Tibial artery (tissue), 4 donors: ENCODE measurements around the gene TRAK2.

Experiments
- DNase-seq, 2 donors: peaks; one replicate each; pipeline ENCODE4 v3.0.0-alpha.2; 2019
- H3K27ac ChIP-seq, 2 donors: fragments of 200-600 bp; sonication (generic) in 1 of 2; 1 replicate in 1 of 2; 2 replicates in 1 of 2; pipeline ENCODE4 v1.5.1; 2018 to 2019; ENCODE audit warnings: mild to moderate bottlenecking in 1 of 2
- H3K27me3 ChIP-seq, 2 donors: fragments of 200-600 bp; sonication (generic) in 1 of 2; one replicate each; pipeline versions ENCODE4 v1.5.1 to v1.6.0; 2016 to 2019
- H3K36me3 ChIP-seq, 3 donors: fragments of 200-600 bp; sonication (generic) in 2 of 3; one replicate each; pipeline ENCODE4 v1.5.1; 2016 to 2019; ENCODE audit warnings: mild to moderate bottlenecking in 2 of 3
- H3K4me1 ChIP-seq, 4 donors: fragments of 200-600 bp; sonication (generic) in 2 of 4; 1 replicate in 3 of 4; 2 replicates in 1 of 4; pipeline ENCODE4 v1.5.1; 2016 to 2019
- H3K4me3 ChIP-seq, 2 donors: fragments of 200-600 bp; sonication (generic) in 1 of 2; 1 replicate in 1 of 2; 2 replicates in 1 of 2; pipeline ENCODE4 v1.5.1; 2018 to 2019; ENCODE audit warnings: mild to moderate bottlenecking in 2 of 2
- H3K9me3 ChIP-seq, 3 donors: fragments of 200-600 bp; sonication (generic) in 1 of 3; one replicate each; pipeline ENCODE4 v1.5.1; 2016 to 2019
- intact Hi-C: fragments of 100-400 bp; cut with DNase I; formaldehyde crosslinking; loops from one replicate; pipeline ENCODE4 v1.15.0; 2023; ENCODE audit warnings: low total_unique reads
- TF ChIP-seq, protein P1 (sequence below), 2 experiments: fragments of 200-600 bp in 1 of 2; fragments of 450-650 bp in 1 of 2; IDR thresholded peaks; one replicate each; pipeline ENCODE4 v1.5.1; 2017 to 2019; ENCODE audit warnings: antibody characterized with exemption in 2 of 2, mild to moderate bottlenecking in 1 of 2, moderate library complexity in 1 of 2

TRAK2 gene

GRCh38 chr2:201361078-201361733 lies 90.1 kb downstream of the TRAK2 start:
- intact Hi-C loops: loop anchor here (5.0 kb wide), 1 partner anchor 124 kb away; no protein-coding TSS in a partner anchor
- H3K9me3 ChIP-seq: no peaks in the 10 kb centered on the region

DNA sequence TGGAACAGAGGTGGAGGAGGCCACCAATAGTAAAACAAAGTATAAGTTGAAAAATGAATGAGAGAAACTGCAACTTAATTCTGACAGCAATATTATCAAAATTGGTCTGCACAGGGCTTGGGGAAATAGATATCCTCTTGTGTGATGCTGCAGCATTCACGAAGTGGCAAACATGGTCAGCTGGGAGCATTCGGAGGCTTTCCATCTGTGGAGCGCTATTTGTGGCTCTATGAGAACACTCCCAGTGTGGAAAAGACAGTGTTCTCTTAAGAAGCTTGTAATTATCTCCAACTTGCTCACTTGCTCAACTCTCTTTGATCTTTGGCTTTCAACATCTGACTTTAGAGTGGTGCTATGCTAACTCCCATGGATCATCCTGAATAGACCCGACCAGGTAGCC lies 91.0 kb downstream of the TRAK2 start:
- H3K4me1 ChIP-seq: peaks cover 0 to 23% (median 5%) of the 10 kb centered on the region in 4 donors
- H3K27ac ChIP-seq: no peak overlapping the region
- TF ChIP-seq, protein P1, sequence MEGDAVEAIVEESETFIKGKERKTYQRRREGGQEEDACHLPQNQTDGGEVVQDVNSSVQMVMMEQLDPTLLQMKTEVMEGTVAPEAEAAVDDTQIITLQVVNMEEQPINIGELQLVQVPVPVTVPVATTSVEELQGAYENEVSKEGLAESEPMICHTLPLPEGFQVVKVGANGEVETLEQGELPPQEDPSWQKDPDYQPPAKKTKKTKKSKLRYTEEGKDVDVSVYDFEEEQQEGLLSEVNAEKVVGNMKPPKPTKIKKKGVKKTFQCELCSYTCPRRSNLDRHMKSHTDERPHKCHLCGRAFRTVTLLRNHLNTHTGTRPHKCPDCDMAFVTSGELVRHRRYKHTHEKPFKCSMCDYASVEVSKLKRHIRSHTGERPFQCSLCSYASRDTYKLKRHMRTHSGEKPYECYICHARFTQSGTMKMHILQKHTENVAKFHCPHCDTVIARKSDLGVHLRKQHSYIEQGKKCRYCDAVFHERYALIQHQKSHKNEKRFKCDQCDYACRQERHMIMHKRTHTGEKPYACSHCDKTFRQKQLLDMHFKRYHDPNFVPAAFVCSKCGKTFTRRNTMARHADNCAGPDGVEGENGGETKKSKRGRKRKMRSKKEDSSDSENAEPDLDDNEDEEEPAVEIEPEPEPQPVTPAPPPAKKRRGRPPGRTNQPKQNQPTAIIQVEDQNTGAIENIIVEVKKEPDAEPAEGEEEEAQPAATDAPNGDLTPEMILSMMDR (IDR thresholded peaks at IDR 0.05): no peak
- H3K9me3 ChIP-seq: no peaks in the 10 kb centered on the region
- no peak for DNase-seq
- no peak overlapping the region for H3K4me3 ChIP-seq
- H3K27me3 ChIP-seq: no peaks in the 10 kb centered on the region
- intact Hi-C loops: loop anchor here (5.0 kb wide), 1 partner anchor 123 kb away; no protein-coding TSS in a partner anchor
- peaks cover 7 to 38% (median 18%) of the 10 kb centered on the region in 3 donors for H3K36me3 ChIP-seq

More at GRCh38 chr2:201361078-201361733, 90.1 kb downstream of the TRAK2 start:
- TF ChIP-seq, protein P1 (IDR thresholded peaks at IDR 0.05): no peak
- no peak overlapping the region for H3K27ac ChIP-seq
- H3K4me3 ChIP-seq: no peak overlapping the region
- no peak for DNase-seq
- no peaks in the 10 kb centered on the region for H3K27me3 ChIP-seq
- peaks cover 7 to 38% (median 18%) of the 10 kb centered on the region in 3 donors for H3K36me3 ChIP-seq
- H3K4me1 ChIP-seq: peaks cover 0 to 23% (median 5%) of the 10 kb centered on the region in 4 donors

DNA sequence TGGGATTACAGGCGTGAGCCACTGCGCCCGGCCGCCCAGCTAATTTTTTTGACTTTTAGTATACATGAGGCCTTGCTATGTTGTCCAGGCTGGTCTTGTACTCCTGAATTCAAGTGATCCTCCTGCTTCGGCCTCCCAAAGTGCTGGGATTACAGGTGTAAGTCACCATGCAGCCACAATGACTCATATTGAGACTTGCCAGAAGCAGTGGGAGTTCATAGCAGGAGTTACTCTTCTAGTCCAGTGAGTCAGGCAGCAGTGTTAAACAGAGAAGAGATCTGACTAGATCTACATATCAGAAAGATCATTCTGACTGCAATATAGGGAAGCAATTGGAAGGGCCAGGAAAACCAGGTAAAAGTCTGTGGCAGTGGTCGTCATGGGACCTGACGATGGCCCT lies 92.6 kb downstream of the TRAK2 start:
- no peak for DNase-seq
- intact Hi-C loops: no loop called here
- TF ChIP-seq, protein P1 (IDR thresholded peaks at IDR 0.05): no peak

GRCh38 chr2:201357221-201357620 lies 94.0 kb downstream of the TRAK2 start, which contains the start of gene FLACC1:
Gene FLACC1, minus strand, starts transcription at chr2:201357345. Its CDS starts 5,941 bp downstream, at chr2:201351404.
- no peak for DNase-seq
- Histone ChIP-seq H3K9me3 (no peaks in the 10 kb centered on the region), H3K4me1 (peaks cover 0 to 32% (median 10%) of the 10 kb centered on the region in 4 donors), H3K27ac (peak within 1 kb of the TSS; percentile 53 to 76), H3K4me3 (peak within 1 kb of the TSS; percentile 2 to 3), H3K36me3 (peaks cover 2 to 25% (median 14%) of the 10 kb centered on the region in 3 donors), H3K27me3 (no peaks in the 10 kb centered on the region)
- intact Hi-C loops: no loop called here
- TF ChIP-seq, protein P1 (IDR thresholded peaks at IDR 0.05): no peak

More for the DNA sequence above, 92.6 kb downstream of the TRAK2 start:
- H3K27ac ChIP-seq: no peak overlapping the region
- H3K4me1 ChIP-seq: peaks cover 0 to 20% (median 6%) of the 10 kb centered on the region in 4 donors
- no peaks in the 10 kb centered on the region for H3K9me3 ChIP-seq
- H3K36me3 ChIP-seq: peaks cover 7 to 38% (median 18%) of the 10 kb centered on the region in 3 donors
- H3K27me3 ChIP-seq: no peaks in the 10 kb centered on the region
- H3K4me3 ChIP-seq: no peak overlapping the region

DNA sequence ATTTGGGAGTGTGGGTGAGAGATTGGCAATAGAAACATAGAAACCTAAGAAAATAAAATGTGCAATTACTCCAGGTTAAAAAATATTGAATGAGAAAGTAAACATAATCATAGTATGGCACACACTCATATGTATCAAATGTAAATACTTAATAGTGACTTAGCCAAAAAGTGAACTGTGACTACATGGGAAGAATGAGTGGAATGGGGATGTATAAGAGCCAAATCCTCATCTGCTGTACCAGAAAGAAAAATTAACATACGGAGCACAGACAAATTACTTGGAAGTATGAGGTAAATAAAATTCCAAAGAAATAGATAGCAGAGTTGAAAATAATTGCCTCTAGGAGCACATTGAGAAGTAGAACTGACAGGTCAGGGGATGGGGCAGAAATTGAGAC lies 98.1 kb downstream of the TRAK2 start:
- Histone ChIP-seq H3K27ac (peak overlapping the region; percentile 25 to 57), H3K36me3 (peaks cover under 1 to 13% (median 10%) of the 10 kb centered on the region in 3 donors), H3K9me3 (no peaks in the 10 kb centered on the region), H3K4me1 (peaks cover 0 to 31% (median 10%) of the 10 kb centered on the region in 4 donors), H3K4me3 (no peak overlapping the region), H3K27me3 (no peaks in the 10 kb centered on the region)
- DNase-seq: no peak
- TF ChIP-seq, protein P1 (IDR thresholded peaks at IDR 0.05): no peak
- intact Hi-C loops: no loop called here
